Effector memory CD4-positive, alpha-beta T cell (primary cell): ENCODE results near the gene ZBTB7C.

ENCODE experiments used
- DNase-seq, 3 donors: peaks; one replicate each; pipeline ENCODE4 v3.0.0-alpha.2; 2020
- H3K27ac ChIP-seq: 2 replicates; pipeline ENCODE4 v1.7.0; 2013; ENCODE audit warnings: mild to moderate bottlenecking, low read length, moderate library complexity; ENCODE audit not compliant: insufficient read depth, poor library complexity, severe bottlenecking
- H3K27me3 ChIP-seq: replicated peaks from 2 replicates; pipeline ENCODE4 v1.7.0; 2013; ENCODE audit warnings: mild to moderate bottlenecking, low read length; ENCODE audit not compliant: insufficient read depth, control insufficient read depth, poor library complexity, severe bottlenecking
- H3K36me3 ChIP-seq: 2 replicates; pipeline ENCODE4 v1.7.0; 2013; ENCODE audit warnings: mild to moderate bottlenecking, low read length, moderate library complexity; ENCODE audit not compliant: control insufficient read depth, insufficient read depth
- H3K4me1 ChIP-seq: 2 replicates; pipeline ENCODE4 v1.7.0; 2013; ENCODE audit warnings: low read length, mild to moderate bottlenecking; ENCODE audit not compliant: control insufficient read depth, insufficient read depth, poor library complexity, severe bottlenecking
- H3K4me3 ChIP-seq: 2 replicates; pipeline ENCODE4 v1.7.0; 2013; ENCODE audit warnings: low read length, low read depth, mild to moderate bottlenecking; ENCODE audit not compliant: insufficient read depth, poor library complexity, severe bottlenecking
- H3K9me3 ChIP-seq: 2 replicates; pipeline ENCODE4 v1.7.0; 2013; ENCODE audit warnings: mild to moderate bottlenecking, low read length, moderate library complexity; ENCODE audit not compliant: control insufficient read depth

The ZBTB7C gene

GRCh38 chr18:48013162-48013561, 396.0 kb downstream of the ZBTB7C start:
- no peaks in the 10 kb centered on the region for H3K27me3 ChIP-seq
- no peaks in the 10 kb centered on the region for H3K36me3 ChIP-seq
- no peak for DNase-seq
- no peaks in the 10 kb centered on the region for H3K9me3 ChIP-seq
- no peak overlapping the region for H3K27ac ChIP-seq
- no peak overlapping the region for H3K4me3 ChIP-seq
- no peaks in the 10 kb centered on the region for H3K4me1 ChIP-seq

- Histone ChIP-seq H3K4me1 (peaks cover 6% of the 10 kb centered on the region), H3K36me3 (no peaks in the 10 kb centered on the region), H3K27me3 (peaks cover 10% of the 10 kb centered on the region), H3K27ac (no peak overlapping the region), H3K9me3 (no peaks in the 10 kb centered on the region), H3K4me3 (no peak overlapping the region)
- DNase-seq = no peak
Measured at GRCh38 chr18:48011926-48012465, 397.2 kb downstream of the ZBTB7C start.

- Histone ChIP-seq H3K4me3 (no peak overlapping the region), H3K27me3 (peaks cover 10% of the 10 kb centered on the region), H3K9me3 (no peaks in the 10 kb centered on the region), H3K36me3 (no peaks in the 10 kb centered on the region), H3K4me1 (peaks cover 6% of the 10 kb centered on the region), H3K27ac (no peak overlapping the region)
- DNase-seq = no peak
Measured at GRCh38 chr18:48010264-48010663, 398.9 kb downstream of the ZBTB7C start.

GRCh38 chr18:48009116-48009745, 400.0 kb downstream of the ZBTB7C start:
- Histone ChIP-seq H3K36me3 (no peaks in the 10 kb centered on the region), H3K27ac (no peak overlapping the region), H3K4me1 (peaks cover 6% of the 10 kb centered on the region), H3K4me3 (no peak overlapping the region), H3K27me3 (peaks cover 10% of the 10 kb centered on the region), H3K9me3 (no peaks in the 10 kb centered on the region)
- no peak for DNase-seq

- Histone ChIP-seq H3K27me3 (peaks cover 10% of the 10 kb centered on the region), H3K9me3 (no peaks in the 10 kb centered on the region), H3K27ac (no peak overlapping the region), H3K4me3 (peak overlapping the region; percentile 54), H3K36me3 (no peaks in the 10 kb centered on the region), H3K4me1 (peaks cover 6% of the 10 kb centered on the region)
- peak in 2 of 3 donors; percentile 4 to 27 for DNase-seq
Measured at GRCh38 chr18:48007955-48008701, 401.1 kb downstream of the ZBTB7C start.

GRCh38 chr18:48007381-48007780, 401.8 kb downstream of the ZBTB7C start:
- Histone ChIP-seq H3K36me3 (no peaks in the 10 kb centered on the region), H3K9me3 (no peaks in the 10 kb centered on the region), H3K27me3 (peaks cover 10% of the 10 kb centered on the region), H3K4me1 (peaks cover 6% of the 10 kb centered on the region), H3K4me3 (no peak overlapping the region), H3K27ac (no peak overlapping the region)
- no peak for DNase-seq

- Histone ChIP-seq H3K27ac (no peak overlapping the region), H3K36me3 (no peaks in the 10 kb centered on the region), H3K27me3 (peaks cover 10% of the 10 kb centered on the region), H3K4me3 (no peak overlapping the region), H3K9me3 (no peaks in the 10 kb centered on the region), H3K4me1 (peaks cover 6% of the 10 kb centered on the region)
- DNase-seq = no peak
Measured at GRCh38 chr18:48006415-48007175, 402.6 kb downstream of the ZBTB7C start.

GRCh38 chr18:48004577-48004976, 404.6 kb downstream of the ZBTB7C start:
- no peak overlapping the region for H3K4me3 ChIP-seq
- peaks cover 10% of the 10 kb centered on the region for H3K27me3 ChIP-seq
- peaks cover 6% of the 10 kb centered on the region for H3K4me1 ChIP-seq
- no peaks in the 10 kb centered on the region for H3K36me3 ChIP-seq
- no peak for DNase-seq
- no peak overlapping the region for H3K27ac ChIP-seq
- no peaks in the 10 kb centered on the region for H3K9me3 ChIP-seq

GRCh38 chr18:48003426-48004349, 405.5 kb downstream of the ZBTB7C start:
- H3K27me3 ChIP-seq = peaks cover 10% of the 10 kb centered on the region
- H3K4me3 ChIP-seq = no peak overlapping the region
- no peaks in the 10 kb centered on the region for H3K9me3 ChIP-seq
- DNase-seq = no peak
- no peak overlapping the region for H3K27ac ChIP-seq
- H3K4me1 ChIP-seq = peaks cover 6% of the 10 kb centered on the region
- H3K36me3 ChIP-seq = no peaks in the 10 kb centered on the region
